ENCODE data around the gene CDC42EP3.

CDC42EP3 gene

GRCh38 chr2:37645836-37646235 is 25.6 kb downstream of the CDC42EP3 start:
- no peaks in the 10 kb centered on the region for H3K79me2 ChIP-seq (ENCODE audit: insufficient read depth, low read length)
- no peak for DNase-seq
- TF ChIP-seq EZH2 (IDR thresholded peaks at IDR 0.05; ENCODE audit: borderline replicate concordance, low read depth, low read length, severe bottlenecking): no peak
- no peak for TF ChIP-seq CTCF (IDR thresholded peaks at IDR 0.05; ENCODE audit: borderline replicate concordance, extremely low read depth, low read length, poor library complexity, severe bottlenecking)

GRCh38 chr2:37645362-37645761 is 26.1 kb downstream of the CDC42EP3 start:
- Histone ChIP-seq H3K9ac (ENCODE audit: low read depth, low read length) (no peak overlapping the region), H3K4me1 (ENCODE audit: insufficient read depth, low read length) (no peaks in the 10 kb centered on the region), H3K36me3 (ENCODE audit: insufficient read depth, low read length) (no peaks in the 10 kb centered on the region), H3K4me3 (ENCODE audit: low read depth in 1 of 2, low read length in 2 of 2) (no peak overlapping the region), H3K9me3 (ENCODE audit: insufficient read depth, low read length, severe bottlenecking) (no peaks in the 10 kb centered on the region), H2AFZ (ENCODE audit: low read depth, low read length) (no peak overlapping the region), H4K20me1 (ENCODE audit: insufficient read depth, low read length) (no peaks in the 10 kb centered on the region), H3K27ac (ENCODE audit: low read length) (no peak overlapping the region), H3K4me2 (ENCODE audit: insufficient read depth, low read length) (no peak overlapping the region), H3K79me2 (ENCODE audit: insufficient read depth, low read length) (no peaks in the 10 kb centered on the region), H3K27me3 (ENCODE audit: insufficient read depth, low read length, poor library complexity) (peaks cover 5% of the 10 kb centered on the region)
- TF ChIP-seq CTCF (IDR thresholded peaks at IDR 0.05; ENCODE audit: borderline replicate concordance, extremely low read depth, low read length, poor library complexity, severe bottlenecking) (no peak), EZH2 (IDR thresholded peaks at IDR 0.05; ENCODE audit: borderline replicate concordance, low read depth, low read length, severe bottlenecking) (no peak)
- DNase-seq (no peak), ATAC-seq (ENCODE audit: insufficient read depth, low read depth) (no peak)

More at GRCh38 chr2:37645836-37646235, 25.6 kb downstream of the CDC42EP3 start:
- Histone ChIP-seq H3K36me3 (ENCODE audit: insufficient read depth, low read length) (no peaks in the 10 kb centered on the region), H3K9me3 (ENCODE audit: insufficient read depth, low read length, severe bottlenecking) (no peaks in the 10 kb centered on the region), H2AFZ (ENCODE audit: low read depth, low read length) (no peak overlapping the region), H4K20me1 (ENCODE audit: insufficient read depth, low read length) (no peaks in the 10 kb centered on the region), H3K4me3 (ENCODE audit: low read depth in 1 of 2, low read length in 2 of 2) (no peak overlapping the region), H3K27ac (ENCODE audit: low read length) (no peak overlapping the region), H3K4me1 (ENCODE audit: insufficient read depth, low read length) (no peaks in the 10 kb centered on the region), H3K27me3 (ENCODE audit: insufficient read depth, low read length, poor library complexity) (peaks cover 5% of the 10 kb centered on the region), H3K9ac (ENCODE audit: low read depth, low read length) (no peak overlapping the region), H3K4me2 (ENCODE audit: insufficient read depth, low read length) (no peak overlapping the region)
- no peak for ATAC-seq (ENCODE audit: insufficient read depth, low read depth)

GRCh38 chr2:37644191-37644590 is 27.3 kb downstream of the CDC42EP3 start:
- ATAC-seq (ENCODE audit: insufficient read depth, low read depth) (no peak), DNase-seq (no peak)
- H3K79me2 ChIP-seq (ENCODE audit: insufficient read depth, low read length): no peaks in the 10 kb centered on the region
- no peak for TF ChIP-seq CTCF (IDR thresholded peaks at IDR 0.05; ENCODE audit: borderline replicate concordance, extremely low read depth, low read length, poor library complexity, severe bottlenecking)
- no peak for TF ChIP-seq EZH2 (IDR thresholded peaks at IDR 0.05; ENCODE audit: borderline replicate concordance, low read depth, low read length, severe bottlenecking)
- no peak overlapping the region for H3K9ac ChIP-seq (ENCODE audit: low read depth, low read length)
- H3K4me2 ChIP-seq (ENCODE audit: insufficient read depth, low read length): no peak overlapping the region
- no peaks in the 10 kb centered on the region for H4K20me1 ChIP-seq (ENCODE audit: insufficient read depth, low read length)
- no peak overlapping the region for H2AFZ ChIP-seq (ENCODE audit: low read depth, low read length)
- no peaks in the 10 kb centered on the region for H3K36me3 ChIP-seq (ENCODE audit: insufficient read depth, low read length)
- H3K27me3 ChIP-seq (ENCODE audit: insufficient read depth, low read length, poor library complexity): peaks cover 5% of the 10 kb centered on the region
- no peaks in the 10 kb centered on the region for H3K4me1 ChIP-seq (ENCODE audit: insufficient read depth, low read length)
- H3K4me3 ChIP-seq (ENCODE audit: low read depth in 1 of 2, low read length in 2 of 2): no peak overlapping the region
- no peak overlapping the region for H3K27ac ChIP-seq (ENCODE audit: low read length)
- no peaks in the 10 kb centered on the region for H3K9me3 ChIP-seq (ENCODE audit: insufficient read depth, low read length, severe bottlenecking)

- Histone ChIP-seq H3K79me2 (ENCODE audit: insufficient read depth, low read length) (no peaks in the 10 kb centered on the region), H3K4me3 (ENCODE audit: low read depth in 1 of 2, low read length in 2 of 2) (no peak overlapping the region), H3K9ac (ENCODE audit: low read depth, low read length) (no peak overlapping the region), H3K4me1 (ENCODE audit: insufficient read depth, low read length) (no peaks in the 10 kb centered on the region), H4K20me1 (ENCODE audit: insufficient read depth, low read length) (no peaks in the 10 kb centered on the region), H3K27me3 (ENCODE audit: insufficient read depth, low read length, poor library complexity) (peaks cover 5% of the 10 kb centered on the region), H3K9me3 (ENCODE audit: insufficient read depth, low read length, severe bottlenecking) (no peaks in the 10 kb centered on the region), H3K36me3 (ENCODE audit: insufficient read depth, low read length) (no peaks in the 10 kb centered on the region), H3K27ac (ENCODE audit: low read length) (no peak overlapping the region), H3K4me2 (ENCODE audit: insufficient read depth, low read length) (no peak overlapping the region), H2AFZ (ENCODE audit: low read depth, low read length) (no peak overlapping the region)
- no peak for DNase-seq
- no peak for ATAC-seq (ENCODE audit: insufficient read depth, low read depth)
- TF ChIP-seq EZH2 (IDR thresholded peaks at IDR 0.05; ENCODE audit: borderline replicate concordance, low read depth, low read length, severe bottlenecking) (no peak), CTCF (IDR thresholded peaks at IDR 0.05; ENCODE audit: borderline replicate concordance, extremely low read depth, low read length, poor library complexity, severe bottlenecking) (no peak)
These were observed 27.7 kb downstream of the CDC42EP3 start for GRCh38 chr2:37643730-37644078.

Measured in DND-41 (cell line).